Heart left ventricle (tissue), 16 donors: ENCODE data around the gene PLPPR1. TPM values are rescaled to one million over a fixed set of nuclear protein-coding genes. Genes with fewer than 3 reads are reported as not detected.

ENCODE experiments used
- ATAC-seq, 4 donors: fragments of 200-7000 bp; cut with Tn5 transposase; one replicate each; pipeline ENCODE4 v1.9.1; 2020 to 2022; ENCODE audit warnings: moderate library complexity in 4 of 4, mild to moderate bottlenecking in 3 of 4, moderate number of reproducible peaks in 1 of 4
- DNase-seq, 5 donors: peaks; one replicate each; pipeline ENCODE4 v3.0.0-alpha.2; 2020
- H3K27ac ChIP-seq, 12 donors: fragments of 200-600 bp; sonication (generic) in 4 of 12; one replicate each; pipeline versions ENCODE4 v1.5.0 to v1.8.0; 2016 to 2022; ENCODE audit warnings: mild to moderate bottlenecking in 2 of 12
- H3K27me3 ChIP-seq, 9 donors: fragments of 200-600 bp; sonication (generic) in 2 of 9; one replicate each; pipeline versions ENCODE4 v1.5.1 to v1.8.0; 2016 to 2022; ENCODE audit warnings: mild to moderate bottlenecking in 3 of 9
- H3K36me3 ChIP-seq, 9 donors: fragments of 200-600 bp; sonication (generic) in 2 of 9; one replicate each; pipeline versions ENCODE4 v1.5.0 to v1.8.0; 2018 to 2022; ENCODE audit warnings: mild to moderate bottlenecking in 2 of 9
- H3K4me1 ChIP-seq, 12 donors: fragments of 200-600 bp; sonication (generic) in 4 of 12; one replicate each; pipeline versions ENCODE4 v1.5.0 to v1.8.0; 2016 to 2022; ENCODE audit warnings: mild to moderate bottlenecking in 3 of 12
- H3K4me3 ChIP-seq, 12 donors: fragments of 200-600 bp; sonication (generic) in 4 of 12; one replicate each; pipeline versions ENCODE4 v1.5.0 to v1.8.0; 2017 to 2022; ENCODE audit warnings: mild to moderate bottlenecking in 9 of 12, moderate library complexity in 4 of 12
- H3K9me3 ChIP-seq, 12 donors: fragments of 200-600 bp; sonication (generic) in 4 of 12; one replicate each; pipeline versions ENCODE4 v1.5.0 to v1.8.0; 2016 to 2022; ENCODE audit warnings: mild to moderate bottlenecking in 1 of 12
- POLR2A ChIP-seq, 2 donors: fragments of 450-650 bp; IDR thresholded peaks; one replicate each; pipeline ENCODE4 v1.6.1; 2017; ENCODE audit warnings: antibody characterized with exemption in 2 of 2, mild to moderate bottlenecking in 2 of 2, moderate library complexity in 2 of 2
- WGBS, 4 donors: extraction: QIAGEN DNeasy Blood & Tissue Kit in 2 of 4; methylation state at CpG; one replicate each; pipeline versions ENCODE4 v1.1.5 to v1.1.7; 2013 to 2018; 5-methylcytosine and 5-hydroxymethylcytosine counted together
- intact Hi-C, 10 donors: fragments of 100-400 bp; cut with DNase I; formaldehyde crosslinking; loops; one replicate each; pipeline versions ENCODE4 v1.11.1 to v1.14.2; 2022
- polyA plus RNA-seq, 2 donors: library from polyadenylated mRNA; stranded (reverse); fragments of 200-250 nt; gene quantifications; one replicate each; pipeline ENCODE4 v1.2.3, GENCODE V29; 2013
- total RNA-seq, 9 donors: library from RNA; depleted of rRNA in 2 of 9; stranded (reverse); fragments of >200 nt in 2 of 9; fragmentation: NEBNext Ultra II Directional in 3 of 9; extraction: Animal tissue kit (Norgen Biotek cat#: 25700) in 3 of 9; gene quantifications; one replicate each; pipeline versions ENCODE4 v1.1.0 to v1.2.4, GENCODE V29; 2016 to 2023
- TF ChIP-seq, protein P1 (sequence below), 12 donors: fragments of 200-600 bp; sonication (generic) in 4 of 12; IDR thresholded peaks; one replicate each; pipeline versions ENCODE4 v1.5.0 to v1.8.0; 2018 to 2022; ENCODE audit warnings: antibody characterized with exemption in 12 of 12, mild to moderate bottlenecking in 5 of 12
- donor health status: ischemic (EF 13 %, LVEDD 7.1; RV severe dilation, severe dysfunction).
- donor health status: healthy with polysubstance abuse.
- donor health status: DM: no; HTN: yes; CAD: no.
- donor health status: DM: no; HTN: no; CAD: no.
- donor health status: ischemic (EF 25% LVEDD 6.9; RV normal size, moderate dysfunction).
- donor health status: ischemic (EF 25% LVEDD 5.7; RV mildly dilated, moderate dysfunction).
- donor health status: healthy.
- donor health status: DM: yes; HTN: yes; CAD: no.
- donor health status: ischemic (EF 35%, LVEDD 5.7; RV mildly dilated, moderate dysfunction).
- donor health status: nonischemic (EF 11% LVEDD 7.7; RV severe dilation, severe dysfunction).
- donor health status: DM: yes; HTN: yes; CAD: no.
- donor health status: PGD.
- donor health status: ischemic (EF 29% LVEDD 5.4; RV normal size, mild dysfunction).
- donor health status: nonischemic (EF 23%, LVEDD 6.1; RV moderate dilation, normal function).

The PLPPR1 gene
- total and polyA plus RNA-seq, 11 donors, result 0.33 TPM; not detected in 10

- no peak for TF ChIP-seq POLR2A (IDR thresholded peaks at IDR 0.05)
- TF ChIP-seq, protein P1, sequence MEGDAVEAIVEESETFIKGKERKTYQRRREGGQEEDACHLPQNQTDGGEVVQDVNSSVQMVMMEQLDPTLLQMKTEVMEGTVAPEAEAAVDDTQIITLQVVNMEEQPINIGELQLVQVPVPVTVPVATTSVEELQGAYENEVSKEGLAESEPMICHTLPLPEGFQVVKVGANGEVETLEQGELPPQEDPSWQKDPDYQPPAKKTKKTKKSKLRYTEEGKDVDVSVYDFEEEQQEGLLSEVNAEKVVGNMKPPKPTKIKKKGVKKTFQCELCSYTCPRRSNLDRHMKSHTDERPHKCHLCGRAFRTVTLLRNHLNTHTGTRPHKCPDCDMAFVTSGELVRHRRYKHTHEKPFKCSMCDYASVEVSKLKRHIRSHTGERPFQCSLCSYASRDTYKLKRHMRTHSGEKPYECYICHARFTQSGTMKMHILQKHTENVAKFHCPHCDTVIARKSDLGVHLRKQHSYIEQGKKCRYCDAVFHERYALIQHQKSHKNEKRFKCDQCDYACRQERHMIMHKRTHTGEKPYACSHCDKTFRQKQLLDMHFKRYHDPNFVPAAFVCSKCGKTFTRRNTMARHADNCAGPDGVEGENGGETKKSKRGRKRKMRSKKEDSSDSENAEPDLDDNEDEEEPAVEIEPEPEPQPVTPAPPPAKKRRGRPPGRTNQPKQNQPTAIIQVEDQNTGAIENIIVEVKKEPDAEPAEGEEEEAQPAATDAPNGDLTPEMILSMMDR (IDR thresholded peaks at IDR 0.05), result no peak
- H3K4me3 ChIP-seq, result no peak overlapping the region
- H3K36me3 ChIP-seq, result no peaks in the 10 kb centered on the region
- H3K27ac ChIP-seq, result no peak overlapping the region
- no peaks in the 10 kb centered on the region for H3K4me1 ChIP-seq
- no peaks in the 10 kb centered on the region for H3K9me3 ChIP-seq
- ATAC-seq (no peak), DNase-seq (no peak)
- intact Hi-C loops, result no loop called here
- H3K27me3 ChIP-seq, result no peaks in the 10 kb centered on the region
Measured at GRCh38 chr9:101264727-101265126, 236.2 kb downstream of the PLPPR1 start.

DNA sequence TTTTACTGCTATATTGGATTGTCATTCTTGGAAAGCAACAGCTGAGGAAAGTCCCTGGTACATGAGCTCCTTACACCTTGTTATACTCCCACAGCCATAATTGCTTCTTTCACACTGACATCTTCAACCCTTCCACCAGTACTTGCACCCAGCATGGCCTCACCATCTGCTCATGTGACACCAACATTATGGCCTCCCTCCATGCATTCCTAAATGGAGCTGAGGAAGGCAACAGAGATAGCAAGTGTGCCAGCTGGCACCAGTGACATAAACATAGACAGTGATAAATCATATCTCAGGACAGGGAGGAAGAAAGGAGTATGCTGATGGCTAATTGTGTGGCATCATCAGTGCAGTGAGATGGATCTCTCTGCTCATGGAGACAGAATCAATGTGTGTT lies 236.7 kb downstream of the PLPPR1 start:
- Histone ChIP-seq H3K4me3 (no peak overlapping the region), H3K4me1 (no peaks in the 10 kb centered on the region), H3K36me3 (no peaks in the 10 kb centered on the region), H3K27ac (no peak overlapping the region), H3K9me3 (no peaks in the 10 kb centered on the region), H3K27me3 (no peaks in the 10 kb centered on the region)
- TF ChIP-seq POLR2A (IDR thresholded peaks at IDR 0.05), result no peak
- TF ChIP-seq, protein P1 (IDR thresholded peaks at IDR 0.05), result no peak
- intact Hi-C loops, result no loop called here
- DNase-seq (no peak), ATAC-seq (no peak)

- Histone ChIP-seq H3K27ac (no peak overlapping the region), H3K4me1 (no peaks in the 10 kb centered on the region), H3K9me3 (no peaks in the 10 kb centered on the region), H3K4me3 (no peak overlapping the region), H3K36me3 (no peaks in the 10 kb centered on the region), H3K27me3 (peaks cover 0 to 8% (median 0%) of the 10 kb centered on the region in 9 donors)
- WGBS, 4 donors, result 56 to 75% (median 73%) methylated on average over 1 of the region's 1 CpG
- ATAC-seq, result no peak
- intact Hi-C loops, result no loop called here
- DNase-seq, result no peak
- no peak for TF ChIP-seq POLR2A (IDR thresholded peaks at IDR 0.05)
- TF ChIP-seq, protein P1 (IDR thresholded peaks at IDR 0.05), result no peak
Measured at GRCh38 chr9:101268426-101268825, 239.9 kb downstream of the PLPPR1 start.

GRCh38 chr9:101269591-101270283 lies 241.2 kb downstream of the PLPPR1 start:
- DNase-seq (no peak), ATAC-seq (no peak)
- TF ChIP-seq POLR2A (IDR thresholded peaks at IDR 0.05), result no peak
- TF ChIP-seq, protein P1 (IDR thresholded peaks at IDR 0.05), result no peak

More at GRCh38 chr9:101269591-101270283, 241.2 kb downstream of the PLPPR1 start:
- Histone ChIP-seq H3K27ac (no peak overlapping the region), H3K4me3 (no peak overlapping the region), H3K36me3 (no peaks in the 10 kb centered on the region), H3K27me3 (peaks cover 0 to 8% (median 0%) of the 10 kb centered on the region in 9 donors), H3K9me3 (no peaks in the 10 kb centered on the region), H3K4me1 (no peaks in the 10 kb centered on the region)
- WGBS, 4 donors, result 76 to 80% (median 78%) methylated on average over 6 to 9 of the region's 9 CpGs
- intact Hi-C loops, result no loop called here
